ENCODE data around the gene PLEKHD1. TPM values are rescaled to one million over a fixed set of nuclear protein-coding genes. Genes with fewer than 3 reads are reported as not detected.

The PLEKHD1 gene
- total RNA-seq (2021; fragmentation: NEBNext Ultra II Directional; extraction: Animal tissue kit (Norgen Biotek cat#: 25700)) (0.48 and 0.67 TPM in 2 replicates), polyA plus RNA-seq (2011; rRNA removed) (0.24 and 0.42 TPM in 2 replicates), polyA minus RNA-seq (2011; rRNA and poly(A)+ RNA removed) (0.29 and 0.54 TPM in 2 replicates)
- polyA plus RNA-seq (2011; cell fraction: cytosol; rRNA removed), result 0.54 TPM
- polyA plus RNA-seq (2011; cell fraction: nucleus; rRNA removed), result 0.97 TPM
- polyA plus RNA-seq (2012, experiment 1 of 2), result 0.60 to 0.72 TPM (median 0.70 TPM) in 4 replicates
- 0.30 TPM for polyA plus RNA-seq (2012, experiment 2 of 2)
- polyA plus RNA-seq (2013, experiment 1 of 2), result 0.41 TPM
- 0.42 TPM for polyA plus RNA-seq (2013, experiment 2 of 2)
- polyA minus RNA-seq (2011; cell fraction: cytosol; rRNA and poly(A)+ RNA removed), result not detected
- polyA minus RNA-seq (2011; cell fraction: nucleus; rRNA and poly(A)+ RNA removed), result 1.00 TPM
- long read RNA-seq, experiment 1, partial matches to known transcripts, result 0 of 1 reads
- long read RNA-seq, experiment 1, other reads (novel, unspliced or antisense), result 1 of 1 reads
- long read RNA-seq, experiment 2, result 0 reads

DNA sequence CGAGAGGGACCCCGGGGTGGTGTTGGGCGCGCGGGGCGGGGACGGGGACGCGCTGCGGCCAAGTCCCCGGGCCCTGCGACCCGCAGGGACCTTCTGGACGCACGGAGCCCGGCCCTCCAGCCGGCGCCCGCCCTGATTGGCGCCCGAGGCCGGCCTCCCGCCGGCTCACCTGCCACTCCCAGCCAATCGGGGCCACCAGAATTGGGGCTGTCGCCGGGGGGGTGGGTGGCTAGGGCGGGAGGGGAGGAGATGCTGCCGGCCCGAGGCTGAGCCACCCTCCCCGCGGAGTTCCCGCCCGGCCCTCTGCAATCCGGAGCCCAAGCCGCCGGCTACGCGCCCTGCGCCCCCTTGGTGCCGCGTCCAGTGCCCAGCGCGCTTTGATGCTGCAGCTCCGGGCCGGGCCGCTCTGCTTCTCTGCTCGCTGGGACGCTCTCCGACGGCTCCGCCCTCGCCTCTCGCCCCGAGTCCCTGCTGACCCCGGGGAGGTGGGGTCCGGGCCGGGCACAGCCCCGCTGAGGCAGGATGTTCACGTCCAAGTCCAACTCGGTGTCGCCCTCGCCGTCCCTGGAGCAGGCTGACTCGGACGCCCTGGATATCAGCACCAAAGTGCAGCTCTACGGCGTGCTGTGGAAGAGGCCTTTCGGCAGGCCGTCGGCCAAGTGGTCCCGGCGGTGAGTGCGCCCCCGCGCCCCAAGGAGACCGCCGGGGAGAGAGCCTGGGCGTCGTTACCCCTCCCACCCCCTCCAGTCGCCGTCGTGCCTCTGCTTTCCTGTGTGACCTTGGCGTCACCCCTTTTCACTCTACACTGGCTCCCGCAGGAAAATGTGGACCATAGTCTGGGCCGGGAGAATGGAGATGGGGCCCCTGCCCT lies at the start of gene PLEKHD1:
TSS of gene PLEKHD1 (plus strand) at position 285 of the 871 bp plus-strand sequence. CDS start at position 523, 238 bp downstream.
- no peaks in the 10 kb centered on the region for H3K79me1 ChIP-seq (ENCODE audit: low read depth, low read length)
- whole genome bisulfite sequencing, 2 experiments (ENCODE audit: extremely low coverage in 1 of 2, insufficient coverage in 1 of 2, insufficient read length in 1 of 2, insufficient replicate concordance in 2 of 2, low coverage in 1 of 2, low lambda C conversion rate in 2 of 2, missing lambda C conversion rate in 1 of 2), result 6% methylated on average over 23 of the region's 86 CpGs; no CpG with 5 or more reads in 1 of the 2 experiments
- CTCF ChIA-PET (ENCODE audit: partially characterized antibody), result interaction anchor here (1.0 to 2.0 kb wide), 6 partner anchors 22 to 355 kb away, joined by 3 to 5 read pairs (median 4); partner anchors contain the start of gene CCDC177
- H2BK20ac ChIP-seq (ENCODE audit: low read length), result no peak within 1 kb of the TSS
- no peak within 1 kb of the TSS for H4K91ac ChIP-seq (replicated peaks; ENCODE audit: insufficient read length, low read length)
- peaks cover 30 to 52% (median 45%) of the 10 kb centered on the region in 4 experiments for H3K27me3 ChIP-seq (replicated peaks in 1 of 4; ENCODE audit: control insufficient read depth in 3 of 4, extremely low read depth in 1 of 4, insufficient read depth in 3 of 4, low read length in 3 of 4)
- H3K56ac ChIP-seq (replicated peaks; ENCODE audit: insufficient read length, low read depth, low read length), result no peak within 1 kb of the TSS
- TF ChIP-seq CTBP2 (IDR thresholded peaks at IDR 0.05; ENCODE audit: borderline replicate concordance, insufficient read depth, insufficient read length, low read length) (peak; percentile 34), KDM1A (IDR thresholded peaks at IDR 0.05; ENCODE audit: borderline replicate concordance, low read length) (no peak), KDM4A (IDR thresholded peaks at IDR 0.05; ENCODE audit: low read depth, low read length, severe bottlenecking) (peak; percentile 88), ASH2L (IDR thresholded peaks at IDR 0.05; ENCODE audit: low read length) (peak; percentile 37), GTF2F1 (IDR thresholded peaks at IDR 0.05; ENCODE audit: borderline replicate concordance, low read depth, low read length) (no peak), CBX5 (IDR thresholded peaks at IDR 0.05; ENCODE audit: low read depth, low read length) (no peak), RBBP5 (IDR thresholded peaks at IDR 0.05; ENCODE audit: borderline replicate concordance, low read depth, low read length) (peak; percentile 59; the same call in 1 of the 2 replicates)
- peak within 1 kb of the TSS; percentile 50; the same call in 1 of the 2 replicates for H2BK12ac ChIP-seq (ENCODE audit: low read depth, low read length)
- DNase-seq (ENCODE audit: low read depth in 1 of 2, low spot score in 2 of 2) (peak; percentile 41 to 87), FAIRE-seq (no peak)
- H2AK5ac ChIP-seq (ENCODE audit: low read depth, low read length), result no peak within 1 kb of the TSS
- H3K4me3 ChIP-seq (ENCODE audit: extremely low read depth in 1 of 4, insufficient read depth in 2 of 4, low read depth in 3 of 4, low read length in 4 of 4), result peak within 1 kb of the TSS; percentile 59 to 71 (median 66)
- no peak within 1 kb of the TSS for H3K4ac ChIP-seq (replicated peaks; ENCODE audit: insufficient read length, low read depth, low read length)
- H3K23me2 ChIP-seq (ENCODE audit: low read depth, low read length), result peaks cover 19% of the 10 kb centered on the region
- H4K8ac ChIP-seq (ENCODE audit: extremely low read depth, insufficient read depth, low read length), result no peak within 1 kb of the TSS; the same call in 1 of the 2 replicates
- peak within 1 kb of the TSS; percentile 78; the same call in 1 of the 2 replicates for H2AFZ ChIP-seq (ENCODE audit: low read length)
- H3K9ac ChIP-seq (replicated peaks in 1 of 4; ENCODE audit: extremely low read depth in 1 of 4, low read depth in 3 of 4, low read length in 3 of 4), result no peak within 1 kb of the TSS; a peak in 1 of 7 replicates
- H3K36me3 ChIP-seq (ENCODE audit: control insufficient read depth in 2 of 4, insufficient read depth in 4 of 4, low read length in 3 of 4), result no peaks in the 10 kb centered on the region
- H3K18ac ChIP-seq (ENCODE audit: extremely low read depth, low read length), result peak within 1 kb of the TSS; percentile 83
- H4K5ac ChIP-seq (ENCODE audit: insufficient read length, low read depth, low read length), result no peak within 1 kb of the TSS
- no peak within 1 kb of the TSS for H3K27ac ChIP-seq (ENCODE audit: low read depth, low read length)
- no peaks in the 10 kb centered on the region for H3K9me3 ChIP-seq (ENCODE audit: insufficient read depth in 2 of 2, low read depth in 1 of 2, low read length in 1 of 2)
- H3K14ac ChIP-seq (ENCODE audit: insufficient read length), result no peak within 1 kb of the TSS
- no peak within 1 kb of the TSS; the same call in 1 of the 2 replicates for H2BK5ac ChIP-seq (ENCODE audit: low read depth, low read length)
- H3K4me2 ChIP-seq (ENCODE audit: insufficient read depth in 1 of 2, low read depth in 2 of 2, low read length in 2 of 2), result peak within 1 kb of the TSS; percentile 94 to 96
- POLR2A ChIA-PET (ENCODE audit: partially characterized antibody), result interaction anchor here (1.0 to 1.1 kb wide), 3 partner anchors 9 to 88 kb away, joined by 3 to 5 read pairs (median 3); partner anchors contain the start of gene ERH
- H4K20me1 ChIP-seq (replicated peaks in 1 of 2; ENCODE audit: control insufficient read depth in 1 of 2, insufficient read depth in 2 of 2, low read length in 2 of 2), result peaks cover 0 to 1% of the 10 kb centered on the region in 2 experiments
- peaks cover 0 to 5% (median 3%) of the 10 kb centered on the region in 4 experiments; a peak in 1 of 7 replicates for H3K4me1 ChIP-seq (replicated peaks in 1 of 4; ENCODE audit: control insufficient read depth in 3 of 4, insufficient read depth in 4 of 4, low read length in 3 of 4)
- no peak within 1 kb of the TSS for H3K23ac ChIP-seq (ENCODE audit: insufficient read length)
- H2BK15ac ChIP-seq (ENCODE audit: low read length), result no peak within 1 kb of the TSS
- no peak within 1 kb of the TSS for H2BK120ac ChIP-seq (replicated peaks; ENCODE audit: low read depth, low read length)
- H3K79me2 ChIP-seq (ENCODE audit: control insufficient read depth in 1 of 2, insufficient read depth in 2 of 2, low read length in 2 of 2), result no peaks in the 10 kb centered on the region
